Endodermal cell (in vitro differentiated cells): ENCODE measurements around the gene HOATZ. TPM values are rescaled to one million over a fixed set of nuclear protein-coding genes. Genes with fewer than 3 reads are reported as not detected.

Source experiments
- DNase-seq: peaks from one replicate; pipeline ENCODE4 v3.0.0-alpha.2; 2017
- H3K27ac ChIP-seq: 2 replicates; pipeline ENCODE4 v1.5.1; 2013; ENCODE audit warnings: mild to moderate bottlenecking, low read depth, low read length, moderate library complexity
- H3K27me3 ChIP-seq: 2 replicates; pipeline ENCODE4 v1.6.1; 2013; ENCODE audit warnings: mild to moderate bottlenecking, low read length, moderate library complexity; ENCODE audit not compliant: insufficient read depth, control insufficient read depth, poor library complexity, severe bottlenecking
- H3K36me3 ChIP-seq: 2 replicates; pipeline ENCODE4 v1.7.0; 2013; ENCODE audit warnings: mild to moderate bottlenecking, low read length, moderate library complexity; ENCODE audit not compliant: control insufficient read depth, insufficient read depth
- H3K4me1 ChIP-seq: one replicate; pipeline ENCODE4 v1.7.0; 2013; ENCODE audit warnings: low read length; ENCODE audit not compliant: control insufficient read depth, insufficient read depth
- H3K4me3 ChIP-seq: 2 replicates; pipeline ENCODE4 v1.5.1; 2013; ENCODE audit warnings: mild to moderate bottlenecking, low read length, moderate library complexity
- H3K9ac ChIP-seq: 2 replicates; pipeline ENCODE4 v1.6.1; 2013; ENCODE audit warnings: mild to moderate bottlenecking, low read length, moderate library complexity; ENCODE audit not compliant: poor library complexity, severe bottlenecking; ENCODE audit errors: extremely low read depth
- H3K9me3 ChIP-seq: 2 replicates; pipeline ENCODE4 v1.6.1; 2013; ENCODE audit warnings: mild to moderate bottlenecking, low read length, moderate library complexity; ENCODE audit not compliant: control insufficient read depth
- H3K27ac Mint-ChIP-seq: 2 replicates; pipeline ENCODE4 v1.8.0; 2020; ENCODE audit warnings: mixed read lengths
- H3K27me3 Mint-ChIP-seq: 2 replicates; pipeline ENCODE4 v1.8.0; 2021; ENCODE audit warnings: mild to moderate bottlenecking, mixed read lengths; ENCODE audit not compliant: insufficient read depth
- H3K36me3 Mint-ChIP-seq: 2 replicates; pipeline ENCODE4 v1.8.0; 2020; ENCODE audit warnings: low read depth, mixed read lengths
- H3K4me1 Mint-ChIP-seq: 2 replicates; pipeline ENCODE4 v1.8.0; 2020; ENCODE audit warnings: mixed read lengths
- H3K4me3 Mint-ChIP-seq: 2 replicates; pipeline ENCODE4 v1.8.0; 2020; ENCODE audit warnings: mild to moderate bottlenecking, moderate library complexity, mixed read lengths
- H3K9me3 Mint-ChIP-seq: 2 replicates; pipeline ENCODE4 v1.8.0; 2020; ENCODE audit warnings: mild to moderate bottlenecking, mixed read lengths
- WGBS, 2 experiments: methylation state at CpG; one replicate each; pipeline versions ENCODE4 v1.1.5 to v1.1.7; 2013; ENCODE audit warnings: missing lambda C conversion rate in 2 of 2, mixed read lengths in 1 of 2; ENCODE audit not compliant: insufficient coverage in 1 of 2, insufficient read length in 1 of 2; 5-methylcytosine and 5-hydroxymethylcytosine counted together
- total RNA-seq, 2 donors: library from RNA; stranded (reverse); fragmentation: NEBNext Ultra II Directional in 1 of 2; extraction: Animal tissue kit (Norgen Biotek cat#: 25700) in 1 of 2; gene quantifications; 2 replicates in 1 of 2; 3 replicates in 1 of 2; pipeline ENCODE4 v1.2.1, GENCODE V29; 2021
- TF ChIP-seq, protein P1 (sequence below): fragments of 200-600 bp; sonication (generic); conservative IDR thresholded peaks from 2 replicates; pipeline ENCODE4 v1.5.0; 2021; ENCODE audit warnings: antibody characterized with exemption, mild to moderate bottlenecking

Gene HOATZ
- total RNA-seq, 2 donors from 2014 or later = 0.89 TPM; not detected in 1

- 80 to 88% methylated on average over 1 to 2 of the region's 2 CpGs for WGBS, 2 experiments
- TF ChIP-seq, protein P1, sequence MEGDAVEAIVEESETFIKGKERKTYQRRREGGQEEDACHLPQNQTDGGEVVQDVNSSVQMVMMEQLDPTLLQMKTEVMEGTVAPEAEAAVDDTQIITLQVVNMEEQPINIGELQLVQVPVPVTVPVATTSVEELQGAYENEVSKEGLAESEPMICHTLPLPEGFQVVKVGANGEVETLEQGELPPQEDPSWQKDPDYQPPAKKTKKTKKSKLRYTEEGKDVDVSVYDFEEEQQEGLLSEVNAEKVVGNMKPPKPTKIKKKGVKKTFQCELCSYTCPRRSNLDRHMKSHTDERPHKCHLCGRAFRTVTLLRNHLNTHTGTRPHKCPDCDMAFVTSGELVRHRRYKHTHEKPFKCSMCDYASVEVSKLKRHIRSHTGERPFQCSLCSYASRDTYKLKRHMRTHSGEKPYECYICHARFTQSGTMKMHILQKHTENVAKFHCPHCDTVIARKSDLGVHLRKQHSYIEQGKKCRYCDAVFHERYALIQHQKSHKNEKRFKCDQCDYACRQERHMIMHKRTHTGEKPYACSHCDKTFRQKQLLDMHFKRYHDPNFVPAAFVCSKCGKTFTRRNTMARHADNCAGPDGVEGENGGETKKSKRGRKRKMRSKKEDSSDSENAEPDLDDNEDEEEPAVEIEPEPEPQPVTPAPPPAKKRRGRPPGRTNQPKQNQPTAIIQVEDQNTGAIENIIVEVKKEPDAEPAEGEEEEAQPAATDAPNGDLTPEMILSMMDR = no peak
- H3K9ac ChIP-seq = no peak overlapping the region
- Mint-ChIP-seq H3K27me3 (peaks cover 44% of the 10 kb centered on the region), H3K9me3 (no peaks in the 10 kb centered on the region), H3K27ac (no peak overlapping the region), H3K36me3 (no peaks in the 10 kb centered on the region), H3K4me3 (no peak overlapping the region), H3K4me1 (peaks cover 3% of the 10 kb centered on the region)
- H3K36me3 ChIP-seq = no peaks in the 10 kb centered on the region
- no peaks in the 10 kb centered on the region for H3K4me1 ChIP-seq
- H3K27me3 ChIP-seq = peaks cover 42% of the 10 kb centered on the region
- no peak overlapping the region for H3K4me3 ChIP-seq
- DNase-seq = no peak
- H3K27ac ChIP-seq = no peak overlapping the region
- H3K9me3 ChIP-seq = no peaks in the 10 kb centered on the region
Measured at GRCh38 chr11:111548525-111548924, 33.9 kb downstream of the HOATZ start.

GRCh38 chr11:111549196-111549868, 34.8 kb downstream of the HOATZ start:
- Histone ChIP-seq H3K27ac (no peak overlapping the region), H3K27me3 (peaks cover 34% of the 10 kb centered on the region), H3K9me3 (no peaks in the 10 kb centered on the region), H3K4me3 (no peak overlapping the region), H3K4me1 (no peaks in the 10 kb centered on the region), H3K9ac (no peak overlapping the region), H3K36me3 (no peaks in the 10 kb centered on the region)
- no peaks in the 10 kb centered on the region for H3K36me3 Mint-ChIP-seq
- H3K9me3 Mint-ChIP-seq = no peaks in the 10 kb centered on the region
- H3K27me3 Mint-ChIP-seq = peaks cover 36% of the 10 kb centered on the region
- H3K4me1 Mint-ChIP-seq = peaks cover 3% of the 10 kb centered on the region
- WGBS, 2 experiments = 77 to 92% methylated on average over 5 to 11 of the region's 11 CpGs
- H3K4me3 Mint-ChIP-seq = no peak overlapping the region
- H3K27ac Mint-ChIP-seq = no peak overlapping the region
- TF ChIP-seq, protein P1 = no peak
- no peak for DNase-seq

DNA sequence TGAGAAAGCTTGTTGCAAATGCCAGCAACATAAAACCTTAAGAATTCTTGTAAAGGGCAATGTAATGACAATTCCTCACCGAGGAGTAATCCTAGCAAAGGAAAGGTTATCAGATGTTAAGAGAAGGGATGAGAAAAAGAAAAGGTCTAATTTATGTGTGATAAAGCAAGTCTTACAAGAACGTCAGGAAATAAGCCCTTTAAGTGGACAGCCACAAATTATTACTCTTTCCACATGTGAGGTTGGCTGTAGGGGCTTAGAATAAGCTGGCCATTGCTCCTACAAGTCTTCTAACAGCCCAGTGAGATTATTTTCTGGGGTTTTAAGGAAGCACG, 35.3 kb downstream of the HOATZ start:
- Mint-ChIP-seq H3K4me1 (peaks cover 3% of the 10 kb centered on the region), H3K4me3 (no peak overlapping the region), H3K27me3 (peaks cover 33% of the 10 kb centered on the region), H3K36me3 (no peaks in the 10 kb centered on the region), H3K9me3 (no peaks in the 10 kb centered on the region), H3K27ac (no peak overlapping the region)
- TF ChIP-seq, protein P1 = no peak
- Histone ChIP-seq H3K9me3 (no peaks in the 10 kb centered on the region), H3K27me3 (peaks cover 31% of the 10 kb centered on the region), H3K9ac (no peak overlapping the region), H3K4me1 (no peaks in the 10 kb centered on the region), H3K4me3 (no peak overlapping the region), H3K27ac (no peak overlapping the region), H3K36me3 (no peaks in the 10 kb centered on the region)
- DNase-seq = no peak
- 85% methylated on average over 3 of the region's 3 CpGs for whole genome bisulfite sequencing, 2 experiments
